ENCODE results near the gene PDCD5.

Gene PDCD5

DNA sequence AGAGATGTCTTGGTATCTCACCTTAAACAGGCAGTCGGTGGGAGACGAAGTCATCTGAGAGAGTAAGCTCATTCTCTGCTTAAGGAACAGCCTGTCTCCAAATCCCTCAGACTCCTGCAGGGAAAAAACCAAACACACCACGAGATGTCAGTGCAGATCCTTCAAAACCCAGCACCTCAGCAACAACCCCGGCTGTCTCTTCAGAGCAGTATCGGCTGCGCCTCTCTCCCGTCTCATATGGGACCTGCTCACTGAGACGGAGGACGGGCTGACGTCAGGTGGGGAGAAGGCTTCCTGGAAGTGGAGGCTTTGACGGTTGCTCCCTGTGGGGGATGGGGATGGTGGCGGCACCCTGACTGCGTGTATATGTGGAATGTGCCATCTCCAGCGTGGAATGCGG is 50.4 kb downstream of the PDCD5 start:
- DNase-seq (ENCODE audit: low read depth, low spot score): no peak

All from activated CD4-positive, CD25-positive, alpha-beta regulatory T cell treated with anti-CD3 and anti-CD28 coated beads, Interleukin-2, amount 50 U/mL, for 16 hours (primary cell).